Activated CD8-positive, alpha-beta memory T cell treated with anti-CD3 and anti-CD28 coated beads, Interleukin-2, amount 50 U/mL, for 48 hours (primary cell): ENCODE results near the gene ABTB1.

Experiments used
- DNase-seq: peaks from one replicate; pipeline ENCODE4 v3.0.0-alpha.2; 2020

The ABTB1 gene

GRCh38 chr3:127722091-127722784 lies 49.5 kb downstream of the ABTB1 start:
- DNase-seq = no peak

DNA sequence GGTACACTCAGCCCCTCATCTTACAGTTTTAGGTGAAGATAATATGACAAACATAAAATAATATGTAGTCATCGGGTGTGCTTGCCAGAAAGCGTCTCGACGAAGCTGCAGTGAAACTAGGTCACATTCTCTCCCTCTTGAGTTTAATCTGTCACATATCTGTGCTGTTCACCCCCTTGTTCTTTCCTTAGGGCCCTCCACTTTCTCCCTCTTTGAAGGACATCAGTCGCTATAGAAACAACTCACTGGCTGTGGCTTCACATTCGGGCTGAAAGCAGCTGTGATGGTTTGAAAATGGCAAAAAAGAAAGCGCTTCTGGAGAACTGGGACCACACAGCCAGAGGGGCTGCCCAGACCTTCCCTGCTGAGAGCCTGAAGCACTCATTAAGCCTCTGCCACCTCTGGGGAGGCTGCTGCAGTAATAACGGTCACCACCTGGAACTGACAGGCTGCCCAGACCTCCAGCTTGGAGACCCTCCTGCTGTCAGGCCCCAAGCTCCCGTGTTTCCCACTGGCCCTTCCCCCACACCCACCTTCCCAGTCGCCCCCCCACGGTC lies 50.3 kb downstream of the ABTB1 start:
- DNase-seq = no peak

DNA sequence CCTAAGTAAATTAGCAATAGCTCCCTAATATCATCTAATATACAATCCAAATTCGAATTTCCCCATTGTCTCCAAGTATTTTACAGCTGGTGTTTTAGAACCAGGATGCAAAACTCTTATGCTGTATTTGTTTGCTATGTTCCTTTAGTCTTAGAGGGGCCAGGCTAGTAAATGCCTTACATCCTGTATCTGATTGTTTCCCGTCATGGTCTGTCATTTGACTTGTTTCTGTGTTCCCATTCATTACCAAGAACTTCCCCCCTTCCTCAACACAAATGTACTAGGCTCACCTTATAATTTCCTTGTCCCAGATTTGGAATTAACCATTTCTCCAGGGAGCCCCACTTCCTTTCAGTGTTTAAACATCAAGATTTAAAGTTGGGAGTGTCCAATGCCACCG lies 54.1 kb downstream of the ABTB1 start:
- no peak for DNase-seq

GRCh38 chr3:127728417-127729015 lies 55.8 kb downstream of the ABTB1 start:
- DNase-seq = no peak

GRCh38 chr3:127729556-127730056 lies 56.9 kb downstream of the ABTB1 start:
- DNase-seq = no peak

GRCh38 chr3:127730171-127730570 lies 57.4 kb downstream of the ABTB1 start:
- DNase-seq = no peak
